HG03521 (cell line): ENCODE results near the gene GPC5.

Source experiments
- ATAC-seq: cut with Tn5 transposase; IDR thresholded peaks from one replicate; pipeline ENCODE4 v1.9.1; 2021; ENCODE audit warnings: mild to moderate bottlenecking, moderate library complexity; ENCODE audit not compliant: unreplicated experiment

Gene GPC5

DNA sequence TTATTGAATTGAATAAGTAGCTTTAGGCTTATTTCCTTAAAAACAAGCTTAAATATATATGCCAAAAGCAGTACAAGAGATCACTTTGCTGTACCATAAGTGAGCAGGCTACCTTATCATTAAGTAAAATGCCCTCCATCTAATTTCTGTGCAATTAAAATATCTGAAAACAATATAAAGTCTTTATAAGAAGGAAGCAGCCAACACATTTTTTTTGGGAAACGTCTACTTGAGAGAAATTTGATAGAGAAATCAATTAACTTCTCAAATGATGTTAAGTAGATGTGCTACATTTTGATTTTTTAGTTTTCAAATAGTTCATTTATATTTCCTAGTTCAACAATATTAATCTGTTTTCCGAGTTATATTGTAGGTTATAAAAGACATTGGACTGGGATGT is 52.5 kb downstream of the GPC5 start:
- ATAC-seq, result no peak

DNA sequence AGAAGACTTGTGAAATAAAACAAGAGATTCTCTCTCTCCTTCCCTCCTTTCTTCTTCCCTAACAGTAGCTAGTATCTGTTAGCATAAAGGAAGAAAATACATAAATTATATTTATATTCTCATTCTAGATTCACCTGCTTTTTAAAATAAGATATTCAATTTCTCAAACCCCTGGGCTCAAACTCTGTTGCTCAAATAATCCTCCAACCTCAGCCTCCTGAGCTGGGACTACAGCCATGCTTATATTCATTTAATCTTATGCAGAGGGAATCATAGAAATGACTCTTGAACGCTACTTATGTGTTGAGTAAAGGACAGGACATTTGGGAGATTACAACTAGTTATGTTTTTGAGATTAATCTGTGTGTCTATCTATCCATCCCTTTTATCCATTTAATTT is 56.2 kb downstream of the GPC5 start:
- ATAC-seq, result no peak

DNA sequence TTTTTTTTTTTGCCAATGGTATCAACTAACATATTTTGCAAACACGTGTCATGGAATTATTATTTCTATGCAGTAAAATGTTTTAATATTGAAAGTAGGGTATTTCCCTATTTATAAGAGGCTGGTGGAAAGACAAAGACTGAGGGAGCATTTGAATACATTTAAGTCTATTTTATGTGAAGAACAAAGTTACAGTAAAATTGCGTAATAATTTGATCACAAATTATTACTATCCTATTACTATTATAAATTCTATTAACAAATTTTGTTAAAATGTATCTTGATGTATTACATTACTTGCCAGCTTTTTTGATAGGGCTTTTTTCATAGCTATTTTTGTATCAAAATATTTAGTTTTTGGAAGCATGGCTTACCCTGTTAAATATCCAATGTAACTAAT is 58.4 kb downstream of the GPC5 start:
- ATAC-seq, result no peak

DNA sequence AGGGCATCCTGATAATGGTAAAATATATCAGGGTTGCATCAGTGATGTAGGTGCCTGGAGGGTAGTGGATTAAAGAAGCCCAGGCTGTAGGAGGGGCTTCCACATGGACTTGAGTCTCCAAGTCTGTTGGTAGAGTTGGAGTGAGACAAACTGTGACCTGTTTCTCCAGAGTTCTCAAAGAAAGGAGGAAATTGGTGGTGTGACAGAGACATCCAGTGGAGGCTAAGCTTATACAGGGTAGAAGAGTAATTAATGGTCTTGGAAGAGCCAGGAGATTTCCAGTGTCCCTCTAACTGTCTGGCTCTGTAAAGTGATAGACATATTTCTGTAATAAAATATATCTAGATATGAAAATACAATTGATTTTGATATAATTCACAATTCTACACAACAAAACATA is 61.1 kb downstream of the GPC5 start:
- no peak for ATAC-seq

DNA sequence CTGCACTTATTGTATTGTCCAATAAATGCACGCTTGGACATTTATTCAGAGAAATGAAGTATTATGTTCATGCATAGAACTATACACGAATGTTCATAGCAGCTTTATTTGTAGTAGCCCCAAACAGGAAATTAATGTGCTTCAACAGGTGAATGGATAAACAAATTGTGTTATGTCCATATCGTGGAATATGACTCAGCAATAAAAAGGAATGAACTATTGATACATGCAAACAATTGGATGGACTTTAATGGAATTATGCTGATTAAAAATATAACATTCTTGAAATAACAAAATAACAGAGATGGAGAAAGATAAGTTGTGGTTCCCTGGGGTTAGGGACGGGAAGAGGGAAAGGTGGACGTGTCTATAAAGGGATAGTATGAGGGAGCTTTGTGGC is 65.9 kb downstream of the GPC5 start:
- no peak for ATAC-seq

DNA sequence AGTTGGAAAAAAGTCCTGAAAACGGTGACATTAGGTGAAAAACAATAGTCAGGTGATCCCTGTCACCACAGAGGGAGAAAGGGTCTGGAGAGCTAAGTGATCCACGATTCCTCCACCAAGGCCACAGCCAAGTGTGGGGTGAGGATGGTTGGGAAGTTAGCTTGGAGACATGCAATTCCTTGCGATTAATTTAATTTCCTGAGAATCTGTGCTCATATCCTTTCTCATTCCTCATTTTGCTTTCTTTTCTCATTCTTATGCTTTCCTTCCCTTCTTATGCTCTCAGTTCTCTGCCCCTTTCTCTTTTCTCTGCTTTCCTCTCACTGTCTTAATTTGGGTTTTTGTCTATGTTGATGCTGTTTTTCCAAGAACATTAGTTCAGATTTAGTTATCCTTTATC is 68.8 kb downstream of the GPC5 start:
- no peak for ATAC-seq

DNA sequence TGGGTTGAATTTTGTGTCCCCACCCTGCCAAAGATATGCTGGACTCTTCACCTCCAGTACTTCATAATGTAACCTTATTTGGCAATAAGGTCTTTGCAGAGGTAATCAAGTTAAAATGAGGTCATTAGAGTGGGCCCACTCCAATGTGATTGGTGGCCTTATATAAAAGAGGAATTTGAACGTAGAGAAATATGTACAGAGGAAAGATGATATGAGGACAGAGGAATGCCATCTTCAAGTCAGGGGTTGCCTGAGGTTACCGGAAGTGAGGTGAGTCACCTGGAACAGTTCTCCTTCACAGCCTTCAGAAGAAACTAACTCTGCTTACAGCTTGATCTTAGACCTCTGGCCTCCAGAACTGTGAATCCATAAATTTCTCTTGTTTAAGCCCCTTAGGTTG is 69.9 kb downstream of the GPC5 start:
- ATAC-seq, result no peak

DNA sequence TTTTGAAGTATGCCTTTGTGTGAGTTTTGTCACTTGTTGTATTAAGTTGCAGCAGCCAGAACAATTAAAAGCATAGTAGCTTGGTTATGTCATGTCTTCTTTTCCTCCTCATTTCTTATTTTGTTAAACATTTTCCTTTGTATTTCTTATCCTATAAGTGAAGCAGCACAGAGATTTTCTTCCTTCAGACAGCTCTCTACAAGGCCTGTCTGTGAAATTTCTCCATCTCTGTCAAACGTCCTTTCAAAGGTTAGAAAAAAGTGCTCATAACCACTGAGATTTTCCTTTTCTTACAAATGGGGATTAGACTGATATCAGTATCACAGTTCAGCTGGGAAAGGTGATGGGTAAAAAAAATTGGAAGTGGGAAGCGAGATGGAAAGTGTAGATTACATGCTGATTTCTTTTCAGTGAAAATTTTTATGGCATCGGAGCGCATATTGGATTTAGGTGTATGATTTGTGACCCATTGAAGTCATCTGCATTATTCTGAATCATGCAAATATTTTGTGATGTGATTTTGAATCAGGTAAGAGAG is 71.7 kb downstream of the GPC5 start:
- no peak for ATAC-seq

DNA sequence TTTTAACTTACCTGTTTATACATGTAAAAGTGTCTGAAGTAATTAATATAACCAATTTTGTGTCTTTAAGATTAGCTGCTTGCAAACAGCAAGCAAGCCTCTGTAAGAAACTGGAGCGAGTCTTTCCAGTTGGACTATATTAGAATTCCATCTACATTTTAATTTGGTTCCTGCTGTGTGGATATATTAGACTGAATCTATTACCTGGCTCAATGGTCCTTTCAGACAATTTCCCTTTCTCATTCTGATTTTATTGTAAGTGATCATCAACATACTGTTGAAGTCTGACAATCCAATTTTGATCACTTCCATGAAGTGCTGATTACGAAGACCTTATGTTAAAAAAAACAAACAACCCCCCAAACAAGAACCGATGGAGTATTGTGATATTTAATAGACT is 72.3 kb downstream of the GPC5 start:
- ATAC-seq, result no peak

DNA sequence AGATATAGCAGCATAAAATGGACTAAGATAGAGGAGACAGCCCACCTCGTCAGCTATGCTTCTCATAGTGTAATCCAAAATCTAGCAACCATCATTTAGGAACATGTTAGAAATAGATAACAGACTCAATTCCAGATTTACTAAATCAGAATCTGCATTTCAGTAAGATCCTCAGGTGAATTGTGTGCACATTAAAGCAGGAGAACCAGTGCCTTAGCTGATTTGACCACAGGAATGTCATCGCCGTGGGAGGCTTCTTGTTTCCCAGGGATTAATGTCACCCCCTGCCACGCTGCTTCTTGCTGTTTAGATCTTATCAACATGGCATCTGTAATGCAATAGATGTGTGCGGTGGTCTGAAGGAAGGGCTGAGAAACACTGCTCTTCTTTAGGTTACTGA is 84.0 kb downstream of the GPC5 start:
- ATAC-seq, result no peak

DNA sequence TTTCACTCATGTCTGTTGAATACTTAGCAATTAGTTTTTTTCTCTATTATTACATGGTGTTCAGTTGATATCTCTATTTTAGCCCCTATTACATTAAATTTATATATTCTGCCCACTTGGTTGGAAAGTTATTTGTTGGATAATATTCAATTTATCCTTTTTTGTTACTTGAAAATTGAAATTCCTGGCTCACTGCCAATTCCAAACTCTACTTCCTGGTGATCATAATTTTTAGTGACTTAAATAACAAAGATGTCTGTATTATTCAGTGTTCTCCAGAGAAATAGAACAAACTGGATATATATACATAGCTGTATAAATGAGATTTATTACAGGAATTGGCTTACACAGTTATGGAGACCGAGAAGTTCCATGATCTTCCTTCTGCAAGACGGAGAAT is 93.6 kb downstream of the GPC5 start:
- ATAC-seq, result no peak

DNA sequence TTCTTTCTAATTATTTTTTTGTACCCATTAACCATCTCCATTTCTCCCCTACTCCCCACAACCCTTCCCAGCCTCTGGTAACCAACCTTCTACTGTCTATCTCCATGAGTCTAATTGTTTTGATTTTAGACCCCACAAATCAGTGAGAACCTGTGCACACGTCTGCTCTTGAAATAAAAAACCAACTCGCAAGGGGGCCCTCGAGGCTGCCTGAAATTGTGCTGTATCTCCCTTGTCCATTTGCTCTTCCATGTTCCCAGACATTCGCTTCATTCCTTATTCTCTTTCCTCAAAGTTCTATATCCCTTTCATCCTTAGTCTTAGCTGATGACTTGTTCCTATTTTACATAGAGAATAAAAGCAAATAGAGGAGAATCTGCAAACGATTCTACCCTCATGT is 95.0 kb downstream of the GPC5 start:
- no peak for ATAC-seq

DNA sequence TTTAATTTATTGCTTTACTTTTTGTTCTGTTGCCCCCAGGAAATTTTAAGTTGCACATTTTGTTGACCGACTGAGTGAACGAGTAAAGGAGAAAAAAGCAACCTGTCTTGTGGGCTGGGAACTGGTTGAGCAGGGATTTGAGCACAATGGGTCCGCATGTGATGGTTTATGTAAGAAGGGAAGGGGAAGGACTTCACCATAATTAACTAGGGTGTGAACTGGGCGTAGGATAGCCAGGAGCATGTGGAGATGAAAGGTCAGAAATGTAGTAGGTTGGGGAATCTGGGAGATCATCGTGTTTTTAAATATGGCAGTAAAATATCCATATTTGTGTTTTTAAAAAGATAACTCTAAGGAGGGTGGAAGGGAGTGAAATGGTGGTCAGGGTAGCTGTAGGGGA is 99.9 kb downstream of the GPC5 start:
- ATAC-seq, result no peak

DNA sequence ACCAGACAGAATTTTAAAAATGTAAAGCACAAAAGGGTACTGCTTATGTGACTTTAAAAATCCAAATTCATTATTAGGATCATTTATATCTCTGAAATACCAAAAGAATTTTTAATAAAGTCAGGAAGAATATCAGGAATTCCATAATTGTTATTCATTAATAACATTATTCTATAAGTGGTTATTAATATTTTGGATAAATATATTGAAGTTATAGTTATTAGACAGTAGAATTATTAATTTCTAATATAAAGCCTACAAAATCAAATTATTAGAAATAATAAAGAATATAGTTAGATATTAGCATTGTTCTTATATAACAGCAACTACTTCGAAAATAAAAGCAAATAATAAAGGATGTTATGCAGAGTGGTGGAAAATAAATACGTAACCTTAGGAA is 105.8 kb downstream of the GPC5 start:
- ATAC-seq, result no peak

DNA sequence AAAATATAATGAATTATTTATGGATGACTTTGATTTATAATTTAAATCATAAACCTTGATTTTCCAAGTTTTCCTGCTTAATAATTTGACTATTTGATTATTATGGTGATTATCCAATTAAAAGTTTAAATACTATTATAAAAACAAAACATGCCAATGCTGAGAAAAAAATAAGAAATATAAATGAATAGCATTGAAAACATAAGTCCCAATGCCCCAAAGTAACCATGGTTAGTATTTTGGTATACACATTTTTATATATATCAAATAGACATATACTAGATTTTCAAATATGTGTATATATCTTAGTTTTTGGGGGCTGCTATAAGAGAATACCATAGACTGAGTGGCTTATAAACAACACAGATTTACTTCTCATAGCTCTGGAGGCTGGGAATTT is 108.3 kb downstream of the GPC5 start:
- ATAC-seq, result no peak

DNA sequence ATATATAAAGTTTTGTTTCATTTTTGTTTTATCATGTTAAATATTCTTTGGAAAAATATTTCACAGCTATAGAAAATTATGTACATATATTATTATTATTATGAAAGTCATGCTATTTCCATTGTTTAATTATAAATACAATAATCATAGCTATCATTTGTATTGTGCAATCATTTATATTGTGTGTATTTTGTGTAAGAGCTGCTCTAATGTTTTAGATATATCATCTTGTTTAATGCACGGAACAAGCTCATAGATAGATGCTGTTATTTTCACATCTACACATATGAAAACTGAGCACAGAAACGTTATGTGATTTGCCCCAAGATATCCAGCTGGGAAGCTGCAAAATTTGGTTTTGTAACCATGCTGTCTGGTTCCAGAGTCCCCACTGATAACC is 111.6 kb downstream of the GPC5 start:
- no peak for ATAC-seq

DNA sequence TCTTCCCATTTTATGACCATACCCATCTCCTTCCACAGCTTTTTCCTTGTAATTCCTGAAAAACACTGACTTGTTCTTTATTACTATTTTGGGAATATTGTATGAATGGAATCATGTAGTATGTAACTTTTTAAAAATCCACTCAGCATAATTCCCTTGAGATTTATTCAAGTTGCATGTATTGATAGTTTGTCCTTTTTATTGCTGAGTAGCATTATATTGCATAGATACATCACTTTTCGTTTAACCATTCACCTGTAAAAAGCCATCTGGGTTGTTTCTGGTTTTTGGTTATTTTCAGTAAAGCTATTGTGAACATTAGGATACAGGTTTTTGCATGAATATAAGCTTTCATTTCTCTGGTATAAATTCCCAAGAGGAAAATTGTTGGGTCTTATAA is 115.4 kb downstream of the GPC5 start:
- no peak for ATAC-seq

DNA sequence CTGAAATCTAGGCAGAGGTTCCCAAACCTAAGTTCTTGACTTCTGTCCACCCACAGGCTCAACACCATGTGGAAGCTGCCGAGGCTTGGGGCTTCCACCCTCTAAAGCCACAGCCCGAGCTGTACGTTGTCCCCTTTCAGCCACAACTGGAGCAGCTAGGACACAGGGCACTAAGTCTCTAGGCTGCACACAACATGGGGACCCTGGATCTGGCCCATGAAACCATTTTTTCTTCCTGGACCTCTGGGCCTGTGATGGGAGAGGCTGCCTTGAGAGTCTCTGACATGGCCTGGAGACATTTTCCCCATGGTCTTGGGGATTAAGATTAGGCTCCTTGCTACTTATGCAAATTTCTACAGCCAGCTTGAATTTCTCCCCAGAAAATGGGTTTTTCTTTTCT is 118.4 kb downstream of the GPC5 start:
- no peak for ATAC-seq

DNA sequence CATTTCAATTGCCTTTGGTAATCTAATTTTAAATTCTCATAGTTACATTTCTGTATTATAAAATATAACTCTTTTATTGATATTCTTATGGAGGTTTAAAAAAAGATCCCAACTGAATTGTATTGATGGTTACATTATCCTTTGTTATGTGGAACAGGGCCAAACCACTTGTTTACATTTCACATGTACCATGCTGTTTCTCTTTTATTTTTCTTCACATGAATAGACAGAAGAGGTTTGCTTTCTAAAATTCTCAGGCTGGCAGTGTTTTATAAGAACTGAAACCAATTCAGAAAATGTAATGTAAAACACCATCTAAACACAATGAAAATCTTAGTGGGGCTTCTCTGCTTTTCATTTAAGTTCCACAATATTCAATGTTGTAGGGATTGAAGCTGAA is 122.5 kb downstream of the GPC5 start:
- ATAC-seq, result no peak

DNA sequence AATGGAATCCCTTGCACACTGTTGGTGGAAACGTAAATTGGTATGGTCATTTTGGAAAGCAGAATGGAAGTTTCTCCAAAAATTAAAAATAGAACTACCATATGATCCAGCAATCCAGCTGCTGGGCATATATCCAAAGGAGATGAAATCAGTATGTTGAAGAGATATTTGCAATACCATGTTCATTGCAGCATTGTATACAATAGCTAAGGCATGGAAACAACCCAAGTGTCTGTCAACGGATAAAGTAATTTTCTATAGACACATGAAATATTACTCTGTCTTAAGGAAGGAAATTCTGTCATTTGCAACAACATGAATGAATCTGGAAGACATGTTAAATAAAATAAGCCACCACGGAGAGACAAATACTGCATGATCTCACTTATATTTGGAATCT is 124.7 kb downstream of the GPC5 start:
- no peak for ATAC-seq

DNA sequence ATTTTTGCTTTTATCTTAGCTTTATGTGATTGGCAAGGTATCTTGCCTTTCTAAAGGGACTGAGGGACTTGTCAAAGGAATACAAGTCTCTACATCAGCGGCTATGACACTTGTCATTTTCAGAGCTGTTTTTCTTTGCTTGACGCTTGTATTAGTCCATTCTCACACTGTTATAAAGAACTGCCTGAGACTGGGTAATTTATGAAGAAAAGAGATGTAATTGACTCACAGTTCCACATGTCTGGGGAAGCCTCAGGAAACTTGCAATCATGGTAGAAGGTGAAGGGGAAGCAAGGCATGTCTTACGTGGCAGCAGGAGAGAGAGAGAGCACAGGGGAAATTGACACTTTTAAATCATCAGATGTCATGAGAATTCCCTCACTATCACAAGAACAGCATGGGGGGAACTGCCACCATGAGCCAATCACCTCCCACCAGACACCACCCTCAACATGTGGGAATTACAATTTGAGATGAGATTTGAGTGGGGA is 128.2 kb downstream of the GPC5 start:
- ATAC-seq, result no peak

DNA sequence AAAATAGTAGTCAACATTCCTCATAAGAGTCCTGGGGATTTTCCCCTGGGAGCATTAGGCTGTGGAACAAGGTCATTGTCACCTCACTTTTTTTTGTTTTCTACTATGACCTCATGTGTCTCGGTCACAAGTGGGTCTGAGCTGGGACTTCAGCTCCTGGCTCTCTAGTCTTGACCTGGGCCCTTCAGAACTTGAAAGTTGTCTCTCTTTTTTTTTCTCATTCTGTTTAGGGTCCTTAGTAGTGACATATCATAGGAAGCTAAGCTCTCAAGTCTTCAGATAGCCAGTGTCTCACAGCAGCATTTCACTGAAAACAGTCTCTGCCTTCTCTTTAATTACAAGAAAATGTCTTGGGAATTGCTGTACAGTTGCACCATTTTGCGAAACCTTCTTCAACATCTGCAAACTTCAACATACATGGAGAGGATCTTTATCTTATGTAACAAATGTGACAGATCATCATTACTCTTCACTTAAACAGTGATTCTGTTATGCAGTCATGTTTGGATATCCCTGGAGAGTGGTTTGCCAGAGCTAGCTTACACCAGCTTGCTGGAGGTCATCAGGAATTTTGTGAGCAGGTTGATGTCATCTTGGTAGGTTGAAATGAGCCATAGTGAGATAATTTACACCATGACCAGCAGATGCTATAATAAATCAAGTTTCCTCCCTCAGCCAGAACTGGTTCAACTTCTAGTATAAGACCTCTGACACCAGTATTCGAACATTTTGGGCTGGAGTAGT is 131.5 kb downstream of the GPC5 start:
- no peak for ATAC-seq

DNA sequence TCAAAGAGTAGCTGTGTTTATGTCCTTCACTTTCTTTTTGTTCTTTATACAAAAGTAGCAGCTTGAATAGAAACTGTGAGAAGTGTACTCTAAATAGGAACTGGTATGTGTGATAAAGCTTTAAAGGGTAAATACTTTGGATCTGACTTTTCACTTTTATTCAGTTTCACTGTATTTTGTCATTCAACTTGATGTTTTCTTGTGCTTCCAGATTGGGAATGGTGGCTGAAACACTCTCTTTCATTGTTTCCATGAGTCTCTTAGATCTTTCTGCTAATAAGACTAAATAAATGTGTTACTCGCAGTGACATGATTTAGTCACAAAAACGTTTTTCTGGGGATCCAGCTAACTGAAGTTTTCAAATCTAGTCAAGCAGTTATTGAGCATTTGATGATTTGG is 133.2 kb downstream of the GPC5 start:
- ATAC-seq, result no peak
